ENCODE results near the gene PGD. TPM values are rescaled to one million over a fixed set of nuclear protein-coding genes. Genes with fewer than 3 reads are reported as not detected.

Gene PGD
- polyA plus RNA-seq, 1 donor from 2014 or later = 108 TPM

DNA sequence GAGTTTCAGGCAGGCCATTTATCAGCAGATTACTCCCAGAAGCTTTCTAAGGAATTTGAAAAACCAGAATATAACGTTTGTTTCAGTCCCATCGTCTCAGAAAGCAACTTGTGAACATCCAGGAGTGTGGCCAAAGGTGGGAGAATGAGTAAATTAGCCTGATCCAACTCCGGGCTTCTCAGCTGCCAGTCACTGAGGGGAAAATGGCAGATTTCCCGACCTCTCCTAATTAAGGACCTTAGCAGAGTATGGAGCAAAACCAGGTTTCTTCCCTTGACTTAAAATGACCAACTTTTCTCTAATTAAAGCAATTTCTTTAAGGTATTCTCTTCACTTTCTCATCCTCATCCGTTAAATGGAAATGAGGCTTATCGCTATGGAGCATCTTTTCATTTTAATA is 52.0 kb downstream of the PGD start:
- Histone ChIP-seq H3K4me2 (ENCODE audit: low read length) (no peak overlapping the region), H4K20me1 (ENCODE audit: insufficient read depth) (no peaks in the 10 kb centered on the region), H3K9me2 (ENCODE audit: insufficient read depth, low read length) (no peaks in the 10 kb centered on the region), H3K36me3 (ENCODE audit: insufficient read depth, low read length) (no peaks in the 10 kb centered on the region), H2AFZ (ENCODE audit: low read depth, low read length) (no peak overlapping the region), H3K27ac (ENCODE audit: low read length) (no peak overlapping the region), H3F3A (ENCODE audit: insufficient read depth, low read length, poor library complexity, severe bottlenecking) (no peaks in the 10 kb centered on the region), H3K4me3 (ENCODE audit: low read length) (no peak overlapping the region), H3K79me2 (replicated peaks; ENCODE audit: insufficient read depth, low read length) (no peaks in the 10 kb centered on the region), H3K27me3 (ENCODE audit: insufficient read depth, low read depth, low read length) (no peaks in the 10 kb centered on the region), H3K9me3 (ENCODE audit: low read length) (no peaks in the 10 kb centered on the region), H3K9ac (ENCODE audit: low read length) (no peak overlapping the region)
- TF ChIP-seq SMC3 (conservative IDR thresholded peaks at IDR 0.05; ENCODE audit: poor library complexity) = no peak
- TF ChIP-seq EP300 (conservative IDR thresholded peaks at IDR 0.05; ENCODE audit: poor library complexity, severe bottlenecking) = no peak
- TF ChIP-seq POLR2AphosphoS5 (IDR thresholded peaks at IDR 0.05) = no peak
- no peak for TF ChIP-seq TAF1 (IDR thresholded peaks at IDR 0.05; ENCODE audit: low read depth)

DNA sequence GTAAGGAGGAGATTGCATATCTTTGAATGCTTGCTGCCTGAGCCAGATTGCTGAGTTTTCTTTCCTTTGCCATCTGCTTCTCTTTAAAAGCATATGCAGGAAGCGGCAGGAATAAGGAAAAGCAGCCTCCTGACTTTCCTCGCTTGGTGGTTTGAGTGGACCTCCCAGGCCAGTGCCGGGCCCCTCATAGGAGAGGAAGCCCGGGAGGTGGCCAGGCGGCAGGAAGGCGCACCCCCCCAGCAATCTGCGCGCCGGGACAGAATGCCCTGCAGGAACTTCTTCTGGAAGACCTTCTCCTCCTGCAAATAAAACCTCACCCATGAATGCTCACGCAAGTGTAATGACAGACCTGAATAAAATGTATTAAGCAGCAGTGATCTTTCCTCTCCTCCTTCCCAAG is 52.4 kb downstream of the PGD start:
- H3K9ac ChIP-seq (ENCODE audit: low read length) = no peak overlapping the region
- no peaks in the 10 kb centered on the region for H3K79me2 ChIP-seq (replicated peaks; ENCODE audit: insufficient read depth, low read length)
- no peak overlapping the region for H3K27ac ChIP-seq (ENCODE audit: low read length)
- no peaks in the 10 kb centered on the region for H3K9me2 ChIP-seq (ENCODE audit: insufficient read depth, low read length)
- H3K9me3 ChIP-seq (ENCODE audit: low read length) = no peaks in the 10 kb centered on the region
- H3K4me2 ChIP-seq (ENCODE audit: low read length) = no peak overlapping the region
- no peak overlapping the region for H2AFZ ChIP-seq (ENCODE audit: low read depth, low read length)
- no peaks in the 10 kb centered on the region for H3K27me3 ChIP-seq (ENCODE audit: insufficient read depth, low read depth, low read length)
- TF ChIP-seq MXI1 (conservative IDR thresholded peaks at IDR 0.05; ENCODE audit: poor library complexity, severe bottlenecking) = no peak
- TF ChIP-seq POLR2AphosphoS5 (IDR thresholded peaks at IDR 0.05) = no peak
- TF ChIP-seq EP300 (conservative IDR thresholded peaks at IDR 0.05; ENCODE audit: poor library complexity, severe bottlenecking) = no peak
- TF ChIP-seq, protein P1, sequence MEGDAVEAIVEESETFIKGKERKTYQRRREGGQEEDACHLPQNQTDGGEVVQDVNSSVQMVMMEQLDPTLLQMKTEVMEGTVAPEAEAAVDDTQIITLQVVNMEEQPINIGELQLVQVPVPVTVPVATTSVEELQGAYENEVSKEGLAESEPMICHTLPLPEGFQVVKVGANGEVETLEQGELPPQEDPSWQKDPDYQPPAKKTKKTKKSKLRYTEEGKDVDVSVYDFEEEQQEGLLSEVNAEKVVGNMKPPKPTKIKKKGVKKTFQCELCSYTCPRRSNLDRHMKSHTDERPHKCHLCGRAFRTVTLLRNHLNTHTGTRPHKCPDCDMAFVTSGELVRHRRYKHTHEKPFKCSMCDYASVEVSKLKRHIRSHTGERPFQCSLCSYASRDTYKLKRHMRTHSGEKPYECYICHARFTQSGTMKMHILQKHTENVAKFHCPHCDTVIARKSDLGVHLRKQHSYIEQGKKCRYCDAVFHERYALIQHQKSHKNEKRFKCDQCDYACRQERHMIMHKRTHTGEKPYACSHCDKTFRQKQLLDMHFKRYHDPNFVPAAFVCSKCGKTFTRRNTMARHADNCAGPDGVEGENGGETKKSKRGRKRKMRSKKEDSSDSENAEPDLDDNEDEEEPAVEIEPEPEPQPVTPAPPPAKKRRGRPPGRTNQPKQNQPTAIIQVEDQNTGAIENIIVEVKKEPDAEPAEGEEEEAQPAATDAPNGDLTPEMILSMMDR (IDR thresholded peaks at IDR 0.05; ENCODE audit: poor library complexity, severe bottlenecking) = no peak
- TF ChIP-seq, protein P2, sequence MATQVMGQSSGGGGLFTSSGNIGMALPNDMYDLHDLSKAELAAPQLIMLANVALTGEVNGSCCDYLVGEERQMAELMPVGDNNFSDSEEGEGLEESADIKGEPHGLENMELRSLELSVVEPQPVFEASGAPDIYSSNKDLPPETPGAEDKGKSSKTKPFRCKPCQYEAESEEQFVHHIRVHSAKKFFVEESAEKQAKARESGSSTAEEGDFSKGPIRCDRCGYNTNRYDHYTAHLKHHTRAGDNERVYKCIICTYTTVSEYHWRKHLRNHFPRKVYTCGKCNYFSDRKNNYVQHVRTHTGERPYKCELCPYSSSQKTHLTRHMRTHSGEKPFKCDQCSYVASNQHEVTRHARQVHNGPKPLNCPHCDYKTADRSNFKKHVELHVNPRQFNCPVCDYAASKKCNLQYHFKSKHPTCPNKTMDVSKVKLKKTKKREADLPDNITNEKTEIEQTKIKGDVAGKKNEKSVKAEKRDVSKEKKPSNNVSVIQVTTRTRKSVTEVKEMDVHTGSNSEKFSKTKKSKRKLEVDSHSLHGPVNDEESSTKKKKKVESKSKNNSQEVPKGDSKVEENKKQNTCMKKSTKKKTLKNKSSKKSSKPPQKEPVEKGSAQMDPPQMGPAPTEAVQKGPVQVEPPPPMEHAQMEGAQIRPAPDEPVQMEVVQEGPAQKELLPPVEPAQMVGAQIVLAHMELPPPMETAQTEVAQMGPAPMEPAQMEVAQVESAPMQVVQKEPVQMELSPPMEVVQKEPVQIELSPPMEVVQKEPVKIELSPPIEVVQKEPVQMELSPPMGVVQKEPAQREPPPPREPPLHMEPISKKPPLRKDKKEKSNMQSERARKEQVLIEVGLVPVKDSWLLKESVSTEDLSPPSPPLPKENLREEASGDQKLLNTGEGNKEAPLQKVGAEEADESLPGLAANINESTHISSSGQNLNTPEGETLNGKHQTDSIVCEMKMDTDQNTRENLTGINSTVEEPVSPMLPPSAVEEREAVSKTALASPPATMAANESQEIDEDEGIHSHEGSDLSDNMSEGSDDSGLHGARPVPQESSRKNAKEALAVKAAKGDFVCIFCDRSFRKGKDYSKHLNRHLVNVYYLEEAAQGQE (IDR thresholded peaks at IDR 0.05; ENCODE audit: borderline replicate concordance) = no peak
- no peaks in the 10 kb centered on the region for H3F3A ChIP-seq (ENCODE audit: insufficient read depth, low read length, poor library complexity, severe bottlenecking)
- no peak overlapping the region for H3K4me3 ChIP-seq (ENCODE audit: low read length)
- no peaks in the 10 kb centered on the region for H3K36me3 ChIP-seq (ENCODE audit: insufficient read depth, low read length)
- no peaks in the 10 kb centered on the region for H4K20me1 ChIP-seq (ENCODE audit: insufficient read depth)

DNA sequence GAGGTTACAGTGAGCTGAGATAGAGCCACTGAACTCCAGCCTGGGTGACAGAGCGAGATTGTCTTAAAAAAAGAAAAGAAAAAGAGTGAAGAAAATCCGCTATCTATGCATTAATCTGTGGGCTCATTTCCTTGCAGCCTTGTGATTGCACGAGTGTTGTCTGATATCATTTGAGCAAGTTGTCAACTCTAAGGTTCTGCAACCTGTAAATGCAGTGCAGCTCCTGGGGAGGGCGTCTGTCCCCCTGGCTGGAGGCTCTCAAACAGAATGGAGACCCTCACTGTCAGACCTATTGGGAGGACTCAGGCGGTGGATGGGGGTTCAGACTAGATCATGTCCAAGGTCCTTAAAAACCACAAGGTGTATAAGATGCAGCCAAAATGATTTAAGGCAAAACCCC is 57.2 kb downstream of the PGD start:
- no peak overlapping the region for H3K27ac ChIP-seq (ENCODE audit: low read length)
- H3K4me2 ChIP-seq (ENCODE audit: low read length) = no peak overlapping the region
- H3K79me2 ChIP-seq (replicated peaks; ENCODE audit: insufficient read depth, low read length) = no peaks in the 10 kb centered on the region
- no peak for TF ChIP-seq TAF1 (IDR thresholded peaks at IDR 0.05; ENCODE audit: low read depth)
- no peak for TF ChIP-seq RAD21 (conservative IDR thresholded peaks at IDR 0.05)
- TF ChIP-seq EP300 (conservative IDR thresholded peaks at IDR 0.05; ENCODE audit: poor library complexity, severe bottlenecking) = no peak
- no peak for TF ChIP-seq SMC3 (conservative IDR thresholded peaks at IDR 0.05; ENCODE audit: poor library complexity)
- TF ChIP-seq, protein P1 (IDR thresholded peaks at IDR 0.05; ENCODE audit: poor library complexity, severe bottlenecking) = no peak
- no peak for TF ChIP-seq MXI1 (conservative IDR thresholded peaks at IDR 0.05; ENCODE audit: poor library complexity, severe bottlenecking)
- TF ChIP-seq EZH2 (IDR thresholded peaks at IDR 0.05; ENCODE audit: borderline replicate concordance, insufficient read depth, low read length, poor library complexity, severe bottlenecking) = no peak
- TF ChIP-seq POLR2AphosphoS5 (IDR thresholded peaks at IDR 0.05) = no peak
- TF ChIP-seq, protein P2 (IDR thresholded peaks at IDR 0.05; ENCODE audit: borderline replicate concordance) = no peak
- no peak overlapping the region for H2AFZ ChIP-seq (ENCODE audit: low read depth, low read length)
- H3K9me3 ChIP-seq (ENCODE audit: low read length) = no peaks in the 10 kb centered on the region
- no peaks in the 10 kb centered on the region for H3K27me3 ChIP-seq (ENCODE audit: insufficient read depth, low read depth, low read length)
- no peaks in the 10 kb centered on the region for H3F3A ChIP-seq (ENCODE audit: insufficient read depth, low read length, poor library complexity, severe bottlenecking)
- H3K4me3 ChIP-seq (ENCODE audit: low read length) = no peak overlapping the region
- no peaks in the 10 kb centered on the region for H4K20me1 ChIP-seq (ENCODE audit: insufficient read depth)
- H3K9ac ChIP-seq (ENCODE audit: low read length) = no peak overlapping the region
- no peaks in the 10 kb centered on the region for H3K9me2 ChIP-seq (ENCODE audit: insufficient read depth, low read length)
- H3K36me3 ChIP-seq (ENCODE audit: insufficient read depth, low read length) = no peaks in the 10 kb centered on the region

Measured in neural cell (in vitro differentiated cells).